AG08395 (cell line): ENCODE results near the gene MED1.
"Not testable (repeated sequence)": the region's sequence is repeated elsewhere in the genome, so short reads cannot be mapped to it uniquely, and the experiment has no call there.

ENCODE experiments used
- DNase-seq: peaks from one replicate; pipeline ENCODE4 v3.0.0; 2012; ENCODE audit warnings: mixed read lengths, low spot score

MED1 gene, protein sequence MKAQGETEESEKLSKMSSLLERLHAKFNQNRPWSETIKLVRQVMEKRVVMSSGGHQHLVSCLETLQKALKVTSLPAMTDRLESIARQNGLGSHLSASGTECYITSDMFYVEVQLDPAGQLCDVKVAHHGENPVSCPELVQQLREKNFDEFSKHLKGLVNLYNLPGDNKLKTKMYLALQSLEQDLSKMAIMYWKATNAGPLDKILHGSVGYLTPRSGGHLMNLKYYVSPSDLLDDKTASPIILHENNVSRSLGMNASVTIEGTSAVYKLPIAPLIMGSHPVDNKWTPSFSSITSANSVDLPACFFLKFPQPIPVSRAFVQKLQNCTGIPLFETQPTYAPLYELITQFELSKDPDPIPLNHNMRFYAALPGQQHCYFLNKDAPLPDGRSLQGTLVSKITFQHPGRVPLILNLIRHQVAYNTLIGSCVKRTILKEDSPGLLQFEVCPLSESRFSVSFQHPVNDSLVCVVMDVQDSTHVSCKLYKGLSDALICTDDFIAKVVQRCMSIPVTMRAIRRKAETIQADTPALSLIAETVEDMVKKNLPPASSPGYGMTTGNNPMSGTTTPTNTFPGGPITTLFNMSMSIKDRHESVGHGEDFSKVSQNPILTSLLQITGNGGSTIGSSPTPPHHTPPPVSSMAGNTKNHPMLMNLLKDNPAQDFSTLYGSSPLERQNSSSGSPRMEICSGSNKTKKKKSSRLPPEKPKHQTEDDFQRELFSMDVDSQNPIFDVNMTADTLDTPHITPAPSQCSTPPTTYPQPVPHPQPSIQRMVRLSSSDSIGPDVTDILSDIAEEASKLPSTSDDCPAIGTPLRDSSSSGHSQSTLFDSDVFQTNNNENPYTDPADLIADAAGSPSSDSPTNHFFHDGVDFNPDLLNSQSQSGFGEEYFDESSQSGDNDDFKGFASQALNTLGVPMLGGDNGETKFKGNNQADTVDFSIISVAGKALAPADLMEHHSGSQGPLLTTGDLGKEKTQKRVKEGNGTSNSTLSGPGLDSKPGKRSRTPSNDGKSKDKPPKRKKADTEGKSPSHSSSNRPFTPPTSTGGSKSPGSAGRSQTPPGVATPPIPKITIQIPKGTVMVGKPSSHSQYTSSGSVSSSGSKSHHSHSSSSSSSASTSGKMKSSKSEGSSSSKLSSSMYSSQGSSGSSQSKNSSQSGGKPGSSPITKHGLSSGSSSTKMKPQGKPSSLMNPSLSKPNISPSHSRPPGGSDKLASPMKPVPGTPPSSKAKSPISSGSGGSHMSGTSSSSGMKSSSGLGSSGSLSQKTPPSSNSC (N-terminal part only)

DNA sequence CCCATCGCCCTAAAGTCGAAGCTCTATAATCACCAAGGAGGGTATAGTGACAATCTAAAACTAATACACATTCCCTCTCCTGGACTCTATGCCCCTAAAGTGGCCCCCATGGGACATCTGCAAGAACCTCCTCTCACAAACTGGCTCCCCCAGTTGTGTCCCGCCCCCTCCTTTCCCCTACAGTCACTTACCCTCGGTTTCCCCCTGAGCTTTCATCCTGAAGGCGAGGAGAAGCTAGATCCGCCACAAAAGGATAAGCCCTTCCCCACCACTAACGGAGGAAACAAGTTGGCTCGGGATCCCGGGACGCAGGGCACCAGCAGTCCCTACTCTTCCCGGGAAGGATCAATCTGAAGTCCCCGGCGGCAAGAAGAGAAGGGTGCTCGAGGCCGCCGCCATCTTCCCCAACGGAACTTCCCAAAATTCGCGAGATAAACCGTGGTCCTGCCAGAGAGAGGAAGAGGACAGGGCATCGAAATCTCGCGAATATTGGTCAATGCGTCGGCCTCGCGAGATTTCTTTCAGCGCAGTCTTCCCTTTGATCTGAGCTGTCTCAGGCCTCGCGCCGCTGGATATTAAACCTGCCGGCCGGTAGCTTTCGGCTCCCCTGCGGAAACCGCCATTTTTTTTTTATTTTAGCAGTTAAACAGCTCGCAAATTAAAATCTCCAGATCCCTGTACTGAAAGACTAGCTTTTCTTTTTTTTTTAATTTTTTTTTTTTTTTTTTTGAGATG is at the start of gene MED1:
TSS of gene MED1 (minus strand) at position 417 of the 735 bp plus-strand sequence. CDS start at position 216, 201 bp downstream.
- peak; percentile 99 for DNase-seq

- DNase-seq: not testable (repeated sequence)
These were observed 45.9 kb upstream of the MED1 start for GRCh38 chr17:39496921-39497320.

DNA sequence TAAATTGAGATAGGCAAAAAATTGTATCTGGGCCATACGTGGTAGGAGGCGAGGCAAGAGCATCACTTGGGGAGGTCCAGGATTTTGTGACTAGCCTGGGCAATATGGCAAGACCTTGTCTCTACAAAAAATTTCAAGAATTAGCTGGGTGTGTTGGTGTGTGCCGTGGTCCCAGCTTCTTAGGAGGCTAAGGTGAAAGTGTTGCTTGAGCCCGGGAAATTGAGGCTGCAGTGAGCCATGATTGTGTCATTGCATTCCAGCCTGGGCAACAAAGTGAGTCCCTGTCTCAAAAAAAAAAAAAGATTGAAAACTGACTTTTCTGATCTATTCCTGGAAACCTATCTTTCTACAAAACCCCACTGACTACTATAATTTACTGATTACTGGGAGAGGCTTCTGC is 36.9 kb upstream of the MED1 start:
- DNase-seq: no peak

GRCh38 chr17:39487490-39487889 is 36.4 kb upstream of the MED1 start:
- not testable (repeated sequence) for DNase-seq

DNA sequence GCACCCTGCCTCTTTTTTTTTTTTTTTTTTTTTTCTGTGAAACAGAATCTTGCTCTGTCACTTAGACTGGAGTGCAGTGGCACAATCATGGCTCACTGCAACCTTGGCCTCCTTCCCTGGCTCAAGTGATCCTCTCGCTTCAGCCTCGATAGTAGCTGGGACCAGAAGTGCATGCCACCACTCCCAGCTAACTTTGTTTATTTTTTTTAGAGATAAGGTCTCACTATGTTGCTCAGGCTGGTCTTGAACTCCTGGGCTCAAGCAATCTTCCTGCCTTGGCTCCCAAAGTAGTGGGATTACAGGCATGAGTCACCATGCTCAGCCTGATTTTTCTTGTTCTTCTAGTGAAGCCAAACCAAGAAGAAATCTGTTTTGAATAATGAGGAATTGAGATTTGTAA is 35.2 kb upstream of the MED1 start:
- peak; percentile 20 for DNase-seq

DNA sequence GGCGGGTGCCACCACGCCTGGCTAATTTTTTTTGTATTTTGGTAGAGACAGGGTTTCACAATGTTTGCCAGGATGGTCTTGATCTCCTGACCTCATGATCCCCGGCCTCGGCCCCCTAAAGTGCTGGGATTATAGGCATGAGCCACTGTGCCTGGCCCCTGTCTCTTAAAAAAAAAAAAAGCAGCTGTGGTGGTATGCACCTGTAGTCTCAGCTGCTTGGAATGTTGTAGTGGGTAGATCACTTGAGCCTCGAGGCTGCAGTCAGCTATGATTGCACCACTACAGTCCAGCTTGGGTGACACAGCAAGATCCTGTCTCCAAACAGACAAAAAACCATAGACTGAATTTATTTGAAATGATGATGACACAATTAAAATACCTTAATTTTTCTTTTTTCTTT is 34.5 kb upstream of the MED1 start:
- peak; percentile 72 for DNase-seq

DNA sequence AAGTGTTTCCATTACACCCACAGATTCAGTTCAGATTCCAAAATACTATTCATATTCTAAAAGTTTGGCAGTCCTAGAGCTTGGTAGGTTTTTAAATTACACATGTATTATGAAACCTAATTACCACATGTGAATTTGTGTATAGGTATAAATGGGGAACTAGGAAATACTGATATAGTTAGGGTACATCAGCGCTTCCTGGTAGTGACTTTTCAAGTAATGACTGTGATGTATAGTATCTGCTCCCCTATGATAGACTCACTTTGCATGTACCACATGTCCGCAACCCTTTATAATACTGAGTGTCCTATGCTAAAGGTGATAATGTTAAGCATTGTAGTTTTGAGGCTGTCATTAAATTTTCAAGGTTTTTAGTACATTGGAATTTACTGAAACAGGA is 33.1 kb upstream of the MED1 start:
- no peak for DNase-seq

- DNase-seq: no peak
These were observed 32.4 kb upstream of the MED1 start for GRCh38 chr17:39483506-39483905.

DNA sequence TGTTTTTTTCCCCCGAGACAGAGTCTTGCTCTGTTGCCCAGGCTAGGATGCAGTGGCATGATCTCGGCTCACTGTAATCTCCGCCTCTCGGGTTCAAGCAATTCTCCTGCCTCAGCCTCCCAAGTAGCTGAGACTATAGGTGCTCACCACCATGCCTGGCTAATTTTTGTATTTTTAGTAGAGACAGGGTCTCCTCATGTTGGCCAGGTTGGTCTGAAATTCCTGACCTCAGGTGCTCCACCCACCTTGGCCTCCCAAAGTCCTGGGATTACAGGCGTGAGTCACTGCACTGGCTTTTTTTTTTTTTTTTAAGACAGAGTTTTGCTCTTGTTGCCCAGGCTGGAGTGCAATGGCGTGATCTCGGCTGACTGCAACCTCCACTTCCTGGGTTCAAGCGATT is 28.6 kb upstream of the MED1 start:
- not testable (repeated sequence) for DNase-seq

DNA sequence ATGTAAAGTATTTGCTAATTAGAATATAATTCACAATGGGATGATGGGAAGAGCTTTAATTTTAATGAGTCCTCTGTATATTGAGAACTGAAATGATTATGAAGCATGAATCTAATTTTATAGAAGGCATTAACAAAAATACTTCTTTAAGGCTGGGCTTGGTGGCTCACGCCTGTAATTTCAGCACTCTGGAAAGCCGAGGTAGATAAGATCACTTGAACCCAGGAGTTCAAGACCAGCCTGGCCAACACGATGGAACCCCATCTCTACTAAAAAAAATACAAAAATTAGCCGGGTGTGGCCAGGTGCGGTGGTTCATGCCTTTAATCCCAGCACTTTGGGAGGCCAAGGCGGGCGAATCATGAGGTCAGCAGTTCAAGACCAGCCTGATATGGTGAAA is 22.2 kb upstream of the MED1 start:
- no peak for DNase-seq

DNA sequence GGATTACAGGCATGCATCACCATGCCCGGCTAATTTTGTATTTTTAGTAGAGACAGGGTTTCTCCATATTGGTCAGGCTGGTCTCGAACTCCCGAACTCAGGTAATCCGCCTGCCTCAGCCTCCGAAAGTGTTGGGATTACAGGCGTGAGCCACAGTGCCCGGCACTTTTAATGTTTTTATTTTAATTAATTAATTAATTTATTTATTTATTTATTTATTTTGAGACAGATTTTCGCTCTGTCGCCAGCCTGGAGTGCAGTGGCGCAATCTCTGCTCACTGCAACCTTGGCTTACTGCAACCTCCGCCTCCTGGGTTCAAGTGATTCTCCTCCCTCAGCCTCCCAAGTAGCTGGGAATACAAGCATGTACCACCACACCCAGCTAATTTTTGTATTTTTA is 17.5 kb upstream of the MED1 start:
- not testable (repeated sequence) for DNase-seq

- DNase-seq: not testable (repeated sequence)
These were observed 13.6 kb upstream of the MED1 start for GRCh38 chr17:39464639-39465181.

DNA sequence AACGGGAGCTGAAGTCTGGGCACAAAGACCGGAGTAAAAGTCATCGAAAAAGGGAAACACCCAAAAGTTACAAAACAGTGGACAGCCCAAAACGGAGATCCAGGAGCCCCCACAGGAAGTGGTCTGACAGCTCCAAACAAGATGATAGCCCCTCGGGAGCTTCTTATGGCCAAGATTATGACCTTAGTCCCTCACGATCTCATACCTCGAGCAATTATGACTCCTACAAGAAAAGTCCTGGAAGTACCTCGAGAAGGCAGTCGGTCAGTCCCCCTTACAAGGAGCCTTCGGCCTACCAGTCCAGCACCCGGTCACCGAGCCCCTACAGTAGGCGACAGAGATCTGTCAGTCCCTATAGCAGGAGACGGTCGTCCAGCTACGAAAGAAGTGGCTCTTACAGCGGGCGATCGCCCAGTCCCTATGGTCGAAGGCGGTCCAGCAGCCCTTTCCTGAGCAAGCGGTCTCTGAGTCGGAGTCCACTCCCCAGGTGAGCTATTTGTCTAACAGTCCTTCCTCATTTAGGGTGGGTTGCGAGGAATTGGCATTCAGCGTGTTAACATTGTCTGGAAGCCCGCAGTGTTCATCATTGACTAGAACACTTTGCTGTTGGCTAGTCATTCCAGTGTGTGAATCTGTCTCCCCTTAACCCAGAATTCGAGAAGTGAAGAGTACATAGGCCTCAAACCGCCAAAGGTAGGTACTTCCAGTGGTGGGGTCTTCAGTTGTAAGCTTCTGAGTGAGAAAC is 11.7 kb upstream of the MED1 start:
- peak; percentile 11 for DNase-seq

DNA sequence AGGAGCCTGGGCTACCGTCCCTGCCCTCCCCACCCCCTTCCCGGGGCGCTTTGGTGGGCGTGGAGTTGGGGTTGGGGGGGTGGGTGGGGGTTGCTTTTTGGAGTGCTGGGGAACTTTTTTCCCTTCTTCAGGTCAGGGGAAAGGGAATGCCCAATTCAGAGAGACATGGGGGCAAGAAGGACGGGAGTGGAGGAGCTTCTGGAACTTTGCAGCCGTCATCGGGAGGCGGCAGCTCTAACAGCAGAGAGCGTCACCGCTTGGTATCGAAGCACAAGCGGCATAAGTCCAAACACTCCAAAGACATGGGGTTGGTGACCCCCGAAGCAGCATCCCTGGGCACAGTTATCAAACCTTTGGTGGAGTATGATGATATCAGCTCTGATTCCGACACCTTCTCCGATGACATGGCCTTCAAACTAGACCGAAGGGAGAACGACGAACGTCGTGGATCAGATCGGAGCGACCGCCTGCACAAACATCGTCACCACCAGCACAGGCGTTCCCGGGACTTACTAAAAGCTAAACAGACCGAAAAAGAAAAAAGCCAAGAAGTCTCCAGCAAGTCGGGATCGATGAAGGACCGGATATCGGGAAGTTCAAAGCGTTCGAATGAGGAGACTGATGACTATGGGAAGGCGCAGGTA is 11.0 kb upstream of the MED1 start:
- DNase-seq: peak; percentile 81

- DNase-seq: peak; percentile 99
These were observed 10.3 kb upstream of the MED1 start, which contains the start of gene CDK12 for GRCh38 chr17:39461113-39461925. TSS of gene CDK12 (plus strand) at chr17:39461486. CDS start at chr17:39462072, 586 bp downstream.

DNA sequence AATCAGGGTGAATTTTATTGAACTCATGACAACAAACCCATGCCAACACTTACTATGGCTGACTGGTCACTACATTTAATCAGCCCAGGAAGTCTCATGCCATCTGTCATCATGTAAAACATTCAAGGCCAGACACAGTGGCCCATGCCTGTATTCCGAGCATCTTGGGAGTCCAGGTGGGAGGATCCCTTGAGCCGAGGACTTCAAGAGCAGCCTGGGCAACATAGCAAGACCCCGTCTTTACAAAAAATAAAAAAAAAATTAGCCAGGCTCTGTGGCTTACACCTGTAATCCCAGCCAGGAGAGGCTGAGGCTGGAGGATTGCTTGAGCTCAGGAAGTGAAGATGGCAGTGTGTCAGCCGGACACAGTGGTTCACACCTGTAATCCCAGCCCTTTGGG is 4.9 kb upstream of the MED1 start:
- DNase-seq: no peak

GRCh38 chr17:39450051-39450450 is 1.0 kb downstream of the MED1 start:
- DNase-seq: no peak

GRCh38 chr17:39447561-39447960 is 3.5 kb downstream of the MED1 start:
- DNase-seq: no peak

- no peak for DNase-seq
These were observed 7.7 kb downstream of the MED1 start for GRCh38 chr17:39443326-39443725.
